HEK293 (cell line): Measurements from ENCODE around the gene TFE3.
A peak's percentile ranks its signal among the peaks of the same experiment; 100 is the strongest.

ENCODE experiments used
- CTCF ChIA-PET: fragments of 350-600 bp; formaldehyde crosslinking; extraction: SDS; loops from one replicate; lab custom pipeline; 2021; ENCODE audit warnings: antibody characterized with exemption; lab: Yijun Ruan, JAX
- POLR2A ChIA-PET: fragments of 300-600 bp; formaldehyde crosslinking; extraction: SDS; loops from one replicate; lab custom pipeline; 2020; ENCODE audit warnings: antibody characterized with exemption, inconsistent platforms; lab: Yijun Ruan, JAX
- H3K27ac ChIP-seq: fragments of 200-500 bp; sonication (Bioruptor generic); 2 replicates; pipeline ENCODE4 v1.5.1; 2014; ENCODE audit warnings: low read depth, low read length, control low read depth, inconsistent platforms; ENCODE audit errors: extremely low read depth
- H3K36me3 ChIP-seq, 2 experiments: fragments of 200-500 bp in 1 of 2; sonication (Bioruptor generic) in 1 of 2; 1 replicate in 1 of 2; 2 replicates in 1 of 2; pipeline ENCODE4 v1.5.1; 2014 to 2017; ENCODE audit warnings: inconsistent platforms in 2 of 2, low read length in 2 of 2; ENCODE audit not compliant: control insufficient read depth in 2 of 2, insufficient read depth in 1 of 2
- H3K4me1 ChIP-seq: fragments of 200-500 bp; sonication (Bioruptor generic); 2 replicates; pipeline ENCODE4 v1.5.1; 2014; ENCODE audit warnings: mild to moderate bottlenecking, low read length, inconsistent platforms; ENCODE audit not compliant: control insufficient read depth, insufficient read depth
- H3K4me3 ChIP-seq: 2 replicates; pipeline ENCODE4 v1.5.1; 2011; ENCODE audit warnings: low read depth, mild to moderate bottlenecking, control low read depth, low read length, moderate library complexity
- H3K9me3 ChIP-seq: fragments of 200-500 bp; sonication (Bioruptor generic); 2 replicates; pipeline ENCODE4 v1.5.1; 2014; ENCODE audit warnings: low read depth, low read length, inconsistent platforms; ENCODE audit not compliant: control insufficient read depth, insufficient read depth
- BCL11A ChIP-seq: fragments of 450-650 bp; formaldehyde crosslinking; IDR thresholded peaks from 2 replicates; pipeline ENCODE4 v1.5.1; 2016; ENCODE audit warnings: low read depth, missing biosample characterization, missing genetic modification characterization
- EGR2 ChIP-seq: fragments of 450-650 bp; formaldehyde crosslinking; IDR thresholded peaks from 2 replicates; pipeline ENCODE4 v1.5.1; 2016; ENCODE audit warnings: low read depth, missing biosample characterization, missing genetic modification characterization
- GLI2 ChIP-seq: fragments of 450-650 bp; formaldehyde crosslinking; IDR thresholded peaks from 2 replicates; pipeline ENCODE4; 2017; ENCODE audit warnings: missing biosample characterization, missing genetic modification characterization, low read depth, borderline replicate concordance
- HOXD13 ChIP-seq: sonication (generic); formaldehyde crosslinking; IDR thresholded peaks from 2 replicates; pipeline ENCODE4 v1.8.0; 2022; ENCODE audit warnings: missing genetic modification reagents, borderline replicate concordance
- IKZF3 ChIP-seq: fragments of 450-650 bp; IDR thresholded peaks from 2 replicates; pipeline ENCODE4 v1.5.0; 2018; ENCODE audit warnings: missing biosample characterization, mild to moderate bottlenecking, missing genetic modification characterization, moderate library complexity
- OSR2 ChIP-seq: fragments of 450-650 bp; formaldehyde crosslinking; IDR thresholded peaks from 2 replicates; pipeline ENCODE4 v1.5.1; 2016; ENCODE audit warnings: missing biosample characterization, missing genetic modification characterization
- PRDM1 ChIP-seq: fragments of 450-650 bp; formaldehyde crosslinking; IDR thresholded peaks from 2 replicates; pipeline ENCODE4; 2016; ENCODE audit warnings: missing biosample characterization, missing genetic modification characterization
- PRDM10 ChIP-seq: fragments of 450-650 bp; formaldehyde crosslinking; IDR thresholded peaks from 2 replicates; pipeline ENCODE4 v1.5.1; 2016; ENCODE audit warnings: missing biosample characterization, missing genetic modification characterization
- PRDM2 ChIP-seq: fragments of 450-650 bp; formaldehyde crosslinking; IDR thresholded peaks from 2 replicates; pipeline ENCODE4 v1.5.1; 2016; ENCODE audit warnings: missing biosample characterization, missing genetic modification characterization, borderline replicate concordance
- SETDB1 ChIP-seq: IDR thresholded peaks from one replicate; pipeline ENCODE4 v1.6.1; 2017; ENCODE audit warnings: mild to moderate bottlenecking, low read length, moderate library complexity, mixed read lengths; ENCODE audit not compliant: insufficient read length
- TCF7L2 ChIP-seq: IDR thresholded peaks from 2 replicates; pipeline ENCODE4 v1.6.1; 2011; ENCODE audit warnings: low read depth, mild to moderate bottlenecking, inconsistent platforms, low read length, moderate library complexity, borderline replicate concordance
- ZFP37 ChIP-seq: fragments of 450-650 bp; formaldehyde crosslinking; IDR thresholded peaks from 2 replicates; pipeline ENCODE4 v1.5.1; 2016; ENCODE audit warnings: missing biosample characterization, missing genetic modification characterization
- ZNF138 ChIP-seq: fragments of 450-650 bp; formaldehyde crosslinking; IDR thresholded peaks from 2 replicates; pipeline ENCODE4 v1.5.1; 2016; ENCODE audit warnings: missing biosample characterization, missing genetic modification characterization, borderline replicate concordance
- ZNF18 ChIP-seq: fragments of 450-650 bp; formaldehyde crosslinking; IDR thresholded peaks from 2 replicates; pipeline ENCODE4 v1.5.1; 2016; ENCODE audit warnings: missing biosample characterization, missing genetic modification characterization
- ZNF211 ChIP-seq: fragments of 450-650 bp; formaldehyde crosslinking; IDR thresholded peaks from 2 replicates; pipeline ENCODE4 v1.5.1; 2016; ENCODE audit warnings: low read depth, missing biosample characterization, missing genetic modification characterization
- ZNF248 ChIP-seq: fragments of 450-650 bp; formaldehyde crosslinking; IDR thresholded peaks from 2 replicates; pipeline ENCODE4 v1.5.1; 2017; ENCODE audit warnings: missing biosample characterization, missing genetic modification characterization
- ZNF350 ChIP-seq: fragments of 450-650 bp; formaldehyde crosslinking; IDR thresholded peaks from 2 replicates; pipeline ENCODE4 v1.5.0; 2017; ENCODE audit warnings: missing biosample characterization, mild to moderate bottlenecking, missing genetic modification characterization
- ZNF398 ChIP-seq: fragments of 450-650 bp; formaldehyde crosslinking; IDR thresholded peaks from 2 replicates; pipeline ENCODE4 v1.5.1; 2017; ENCODE audit warnings: missing biosample characterization, missing genetic modification characterization
- ZNF416 ChIP-seq: fragments of 450-650 bp; formaldehyde crosslinking; IDR thresholded peaks from 2 replicates; pipeline ENCODE4 v1.5.1; 2016; ENCODE audit warnings: missing biosample characterization, missing genetic modification characterization
- ZNF423 ChIP-seq: fragments of 450-650 bp; formaldehyde crosslinking; IDR thresholded peaks from 2 replicates; pipeline ENCODE4 v1.5.1; 2016; ENCODE audit warnings: missing biosample characterization, missing genetic modification characterization
- ZNF560 ChIP-seq: fragments of 450-650 bp; formaldehyde crosslinking; IDR thresholded peaks from 2 replicates; pipeline ENCODE4 v1.5.1; 2017; ENCODE audit warnings: missing biosample characterization, missing genetic modification characterization, borderline replicate concordance
- ZNF629 ChIP-seq: fragments of 450-650 bp; formaldehyde crosslinking; IDR thresholded peaks from 2 replicates; pipeline ENCODE4 v1.5.1; 2017; ENCODE audit warnings: missing biosample characterization, missing genetic modification characterization
- ZNF837 ChIP-seq: fragments of 450-650 bp; formaldehyde crosslinking; IDR thresholded peaks from 2 replicates; pipeline ENCODE4 v1.5.1; 2016; ENCODE audit warnings: missing biosample characterization, missing genetic modification characterization
- ZNF843 ChIP-seq: fragments of 450-650 bp; formaldehyde crosslinking; IDR thresholded peaks from 2 replicates; pipeline ENCODE4 v1.5.1; 2016; ENCODE audit warnings: missing biosample characterization, missing genetic modification characterization

TFE3 gene

GRCh38 chrX:49079489-49080428 lies 36.6 kb upstream of the TFE3 start, which contains the start of gene WDR45:
Gene WDR45 (minus strand): TSS chrX:49079887. CDS start chrX:49078095, 1,792 bp downstream.
- H3K36me3 ChIP-seq, result peaks cover 0 to 33% of the 10 kb centered on the region in 2 experiments; a peak in 1 of 3 replicates
- H3K4me3 ChIP-seq, result peak within 1 kb of the TSS; percentile 66
- peak within 1 kb of the TSS; percentile 83 for H3K27ac ChIP-seq
- ChIA-PET POLR2A (interaction anchor here (0.7 to 1.7 kb wide), 9 partner anchors 10 to 159 kb away, joined by 3 to 4 read pairs (median 3); partner anchors contain the start of genes GPKOW, GRIPAP1 and TFE3), CTCF (interaction anchor here (0.6 to 1.0 kb wide), 6 partner anchors 21 to 1372 kb away, joined by 3 to 4 read pairs (median 3); partner anchors contain the start of gene CCDC120)
- no peaks in the 10 kb centered on the region for H3K4me1 ChIP-seq
- no peaks in the 10 kb centered on the region for H3K9me3 ChIP-seq
- TF ChIP-seq HOXD13 (CRISPR knock-in tag) (no peak), PRDM1 (peak; percentile 61), ZNF248 (tag by site-specific recombination) (no peak), ZNF211 (tag by site-specific recombination) (no peak), ZNF423 (tag by site-specific recombination) (no peak), ZFP37 (0 out of 2 replicates have a peak, but pooled peaks have one; percentile 57), SETDB1 (no peak), ZNF837 (tag by site-specific recombination) (no peak), BCL11A (tag by site-specific recombination) (no peak), ZNF416 (tag by site-specific recombination) (no peak), ZNF629 (tag by site-specific recombination) (peak; percentile 69), ZNF138 (tag by site-specific recombination) (no peak), EGR2 (tag by site-specific recombination) (0 out of 2 replicates have a peak, but pooled peaks have one; percentile 3), PRDM10 (tag by site-specific recombination) (peak; percentile 76), ZNF18 (tag by site-specific recombination) (no peak), PRDM2 (tag by site-specific recombination) (no peak), ZNF398 (peak; percentile 94), IKZF3 (tag by site-specific recombination) (no peak), ZNF350 (no peak), TCF7L2 (no peak), OSR2 (tag by site-specific recombination) (no peak), ZNF843 (tag by site-specific recombination) (0 out of 2 replicates have a peak, but pooled peaks have one; percentile 38), ZNF560 (tag by site-specific recombination) (no peak), GLI2 (tag by site-specific recombination) (no peak)
